HG03558 (cell line): ENCODE measurements around the gene KIAA0232.
"Not testable (repeated sequence)": the region's sequence is repeated elsewhere in the genome, so short reads cannot be mapped to it uniquely, and the experiment has no call there.

ENCODE experiments used
- ATAC-seq: cut with Tn5 transposase; IDR thresholded peaks from one replicate; pipeline ENCODE4 v1.9.1; 2021; ENCODE audit warnings: moderate number of reproducible peaks; ENCODE audit not compliant: unreplicated experiment; ENCODE audit errors: extremely low read depth

The KIAA0232 gene

DNA sequence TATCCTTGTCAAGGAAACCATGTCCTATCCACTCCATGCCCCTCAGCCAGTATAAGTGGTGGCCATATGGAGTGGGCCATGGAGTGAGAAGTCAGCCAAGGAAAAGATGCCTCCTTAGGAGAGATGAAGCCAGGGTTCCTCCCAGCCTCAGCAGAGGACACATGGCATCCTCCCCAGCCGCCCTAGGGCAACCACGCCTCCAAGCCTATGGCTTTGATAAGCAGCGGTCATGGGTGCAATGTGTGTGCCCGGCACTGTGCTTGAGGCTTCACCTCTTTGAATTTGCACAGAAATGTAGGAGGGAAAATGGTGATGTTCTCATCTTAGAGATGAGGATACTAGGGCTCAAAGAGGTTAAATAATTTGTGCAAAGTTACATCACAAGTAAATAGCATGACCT is 92.5 kb downstream of the KIAA0232 start:
- no peak for ATAC-seq

DNA sequence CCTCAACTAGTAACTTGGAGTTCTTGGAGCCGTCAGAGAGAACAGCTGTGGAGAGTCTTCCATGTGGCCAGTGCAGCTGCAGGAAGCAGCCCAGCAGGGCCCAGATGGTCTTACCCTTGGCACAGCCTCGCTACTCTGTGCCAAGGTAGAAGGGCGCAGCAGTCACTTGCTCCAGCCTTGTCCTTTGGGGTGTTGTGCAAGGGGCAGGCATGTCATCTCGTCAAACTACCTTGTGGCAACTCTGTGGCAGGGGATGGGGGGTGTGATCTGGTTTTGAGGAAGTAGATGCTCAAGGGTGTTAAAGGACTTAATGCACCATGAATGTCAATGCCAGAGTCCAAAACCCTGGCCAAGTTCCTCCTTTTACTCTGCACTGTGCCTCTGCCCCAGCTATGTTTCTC is 92.9 kb downstream of the KIAA0232 start:
- ATAC-seq: no peak

DNA sequence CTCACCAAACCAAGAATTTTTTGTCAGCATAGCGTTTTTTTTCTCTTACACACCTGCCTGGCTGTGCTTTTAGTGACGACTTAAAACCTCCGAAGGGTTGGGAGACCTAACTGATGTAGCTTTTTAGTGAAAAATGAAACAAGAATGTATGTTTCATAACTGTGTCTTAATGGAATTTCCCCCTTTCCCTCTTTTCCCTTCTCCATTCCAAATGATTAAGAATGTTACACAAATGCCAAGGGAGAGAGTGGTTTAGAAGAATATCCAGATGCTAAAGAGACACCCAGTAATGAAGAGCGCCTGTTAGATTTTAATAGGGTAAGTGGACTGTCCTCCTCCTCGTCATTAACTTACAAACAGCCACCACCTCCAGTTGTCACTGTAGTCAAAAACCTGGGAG is 93.9 kb downstream of the KIAA0232 start:
- no peak for ATAC-seq

DNA sequence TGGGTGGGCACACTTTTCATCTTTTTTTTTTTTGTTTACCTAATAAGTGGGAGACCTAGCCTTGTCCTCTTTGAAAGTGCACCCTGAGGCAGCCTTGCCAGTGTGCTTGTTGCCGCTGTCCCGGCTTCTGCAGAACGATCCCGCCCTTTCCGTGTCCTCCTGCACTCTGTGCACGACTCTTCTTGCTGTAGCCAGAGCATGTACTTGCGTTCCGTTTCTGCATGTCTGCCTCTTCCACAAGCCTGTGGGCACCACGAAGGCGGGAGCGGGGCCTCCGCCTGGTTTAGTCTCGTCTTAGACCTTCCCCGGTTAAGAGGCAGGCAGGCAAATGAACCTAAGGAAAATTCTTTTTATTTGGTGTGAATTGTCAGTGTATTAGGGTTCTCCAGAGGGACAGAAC is 94.5 kb downstream of the KIAA0232 start:
- no peak for ATAC-seq

DNA sequence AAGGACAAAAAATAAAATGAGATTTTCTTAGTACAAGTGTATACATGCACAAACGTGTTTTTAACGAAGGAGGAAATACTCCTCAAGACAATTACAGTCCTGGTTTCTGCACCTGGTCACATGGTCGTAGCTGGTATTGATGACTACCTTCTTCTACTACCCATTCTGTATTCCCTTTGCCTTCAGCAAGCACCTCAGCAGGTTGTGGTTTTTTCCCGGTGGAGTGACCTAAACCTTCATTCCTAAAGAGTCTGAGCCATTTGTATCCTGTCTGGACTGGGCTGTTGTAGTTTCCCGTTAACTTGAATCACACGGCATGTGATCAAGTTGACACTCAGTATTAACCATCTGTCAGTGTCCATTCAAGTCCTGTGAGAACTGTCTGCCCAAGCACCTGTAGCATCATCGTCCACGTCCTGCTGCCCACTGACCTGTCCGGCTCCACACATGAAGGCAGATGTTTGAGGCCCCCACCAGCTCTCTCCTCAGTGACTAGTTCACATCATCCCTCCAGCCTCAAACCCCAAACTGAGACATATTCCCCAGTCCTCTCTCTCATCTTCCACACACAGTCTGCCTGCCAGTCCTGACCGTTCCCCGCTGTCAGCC is 96.0 kb downstream of the KIAA0232 start:
- no peak for ATAC-seq

DNA sequence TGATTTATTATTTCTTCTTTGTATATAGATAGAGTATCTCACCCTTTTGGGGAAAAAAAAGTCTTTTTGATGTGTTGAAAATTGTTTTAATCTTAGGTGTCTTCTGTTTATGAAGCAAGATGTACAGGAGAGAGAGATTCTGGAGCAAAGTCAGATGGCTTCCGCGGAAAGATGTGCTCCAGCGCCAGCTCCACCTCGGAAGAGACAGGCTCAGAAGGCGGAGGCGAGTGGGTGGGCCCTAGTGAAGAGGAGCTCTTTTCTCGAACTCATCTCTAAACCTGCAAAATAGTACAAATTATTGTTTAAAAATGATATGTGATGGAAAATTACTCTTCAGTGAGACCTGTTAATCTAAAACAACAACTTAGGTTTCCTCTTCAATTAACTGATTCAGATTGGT is 98.2 kb downstream of the KIAA0232 start:
- no peak for ATAC-seq

DNA sequence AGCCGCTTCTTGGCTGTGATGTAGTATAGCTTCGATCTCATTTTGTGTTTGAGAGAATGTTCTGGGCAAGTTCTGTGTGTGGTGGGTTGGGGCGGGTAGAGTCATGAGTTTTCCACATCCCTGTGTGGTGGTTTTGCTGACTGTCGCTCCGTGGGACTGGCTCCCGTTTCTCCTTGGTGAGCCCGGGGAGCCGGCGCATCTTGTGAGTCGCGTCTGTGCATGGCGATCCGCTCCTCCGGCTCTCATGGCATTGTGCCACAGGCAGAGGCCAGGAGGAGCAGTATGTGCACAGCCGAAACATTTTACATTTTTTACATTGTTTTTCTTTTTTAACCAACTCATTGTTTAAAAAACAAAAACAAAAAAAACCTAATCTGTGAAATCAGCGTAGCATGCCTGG is 99.4 kb downstream of the KIAA0232 start:
- ATAC-seq: no peak

DNA sequence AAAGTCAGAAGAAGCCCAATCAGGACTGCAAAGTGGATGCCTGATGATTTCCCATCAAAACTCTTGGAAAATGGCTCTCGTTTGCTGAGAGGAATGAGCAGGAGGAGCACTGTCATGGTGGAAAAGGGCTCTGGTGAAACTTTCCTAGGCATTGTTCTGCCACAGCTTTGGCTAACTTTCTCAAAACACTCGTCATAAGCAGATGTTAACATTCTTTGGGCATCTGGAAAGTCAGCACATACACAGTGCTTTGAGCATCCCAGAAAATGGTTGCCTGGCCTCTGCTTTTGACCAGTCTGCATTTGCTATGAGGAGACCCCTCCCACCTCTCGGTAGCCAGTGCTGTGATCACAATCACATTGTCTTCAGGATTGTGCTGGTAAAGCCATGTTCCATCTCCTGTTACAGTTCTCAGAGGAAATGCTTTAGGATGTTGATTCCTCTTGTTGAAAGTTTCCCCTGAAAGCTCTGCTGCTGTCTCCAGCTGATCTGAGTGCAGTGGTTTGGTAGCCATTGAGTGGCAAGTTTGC is 101.9 kb downstream of the KIAA0232 start:
- ATAC-seq: no peak

DNA sequence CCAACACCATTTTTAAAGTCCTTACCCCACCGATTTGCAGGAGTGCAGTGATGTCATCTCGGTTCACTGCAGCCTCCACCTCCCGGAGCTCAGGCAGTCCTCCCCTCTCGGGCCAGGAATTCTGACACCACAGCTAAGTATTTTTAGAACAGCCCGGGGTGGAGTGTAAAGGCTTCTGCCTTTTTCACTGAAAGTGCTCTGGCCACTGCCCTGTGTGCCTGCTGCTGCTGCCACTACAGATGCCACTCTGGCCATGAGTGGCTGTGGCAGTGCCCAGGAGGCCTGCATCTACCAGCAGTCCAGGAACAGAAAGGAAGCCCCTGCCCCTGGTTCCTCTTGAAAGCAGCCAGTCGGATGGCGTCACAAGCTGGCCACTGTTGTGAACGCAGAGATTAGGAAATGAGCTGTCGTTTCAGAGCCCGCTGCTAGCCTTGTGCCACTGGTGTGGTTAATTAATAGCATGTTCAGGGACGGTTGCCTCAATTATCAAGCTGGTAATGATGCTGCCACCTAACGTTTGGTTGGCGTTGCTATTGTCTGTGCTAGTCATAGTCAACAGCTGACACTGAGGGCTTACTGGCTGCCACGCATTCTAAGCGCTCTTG is 103.5 kb downstream of the KIAA0232 start:
- ATAC-seq: no peak

DNA sequence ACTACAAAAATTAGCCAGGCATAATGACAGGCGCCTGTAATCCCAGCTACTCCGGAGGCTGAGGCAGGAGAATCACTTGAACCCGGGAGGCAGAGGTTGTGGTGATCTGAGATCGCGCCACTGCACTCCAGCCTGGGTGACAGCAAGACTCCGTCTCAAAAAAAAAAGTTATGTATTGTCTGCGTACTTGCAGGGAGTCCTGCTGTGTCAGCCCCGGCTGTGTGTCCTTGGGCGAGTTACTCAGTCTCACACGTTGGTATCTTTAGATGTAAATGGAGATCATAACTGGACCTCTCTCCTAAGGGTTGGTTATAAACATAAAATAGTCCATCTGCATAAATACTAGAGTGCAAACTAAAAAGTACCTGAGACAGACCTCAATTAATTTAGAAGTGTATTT is 104.4 kb downstream of the KIAA0232 start:
- ATAC-seq: no peak

DNA sequence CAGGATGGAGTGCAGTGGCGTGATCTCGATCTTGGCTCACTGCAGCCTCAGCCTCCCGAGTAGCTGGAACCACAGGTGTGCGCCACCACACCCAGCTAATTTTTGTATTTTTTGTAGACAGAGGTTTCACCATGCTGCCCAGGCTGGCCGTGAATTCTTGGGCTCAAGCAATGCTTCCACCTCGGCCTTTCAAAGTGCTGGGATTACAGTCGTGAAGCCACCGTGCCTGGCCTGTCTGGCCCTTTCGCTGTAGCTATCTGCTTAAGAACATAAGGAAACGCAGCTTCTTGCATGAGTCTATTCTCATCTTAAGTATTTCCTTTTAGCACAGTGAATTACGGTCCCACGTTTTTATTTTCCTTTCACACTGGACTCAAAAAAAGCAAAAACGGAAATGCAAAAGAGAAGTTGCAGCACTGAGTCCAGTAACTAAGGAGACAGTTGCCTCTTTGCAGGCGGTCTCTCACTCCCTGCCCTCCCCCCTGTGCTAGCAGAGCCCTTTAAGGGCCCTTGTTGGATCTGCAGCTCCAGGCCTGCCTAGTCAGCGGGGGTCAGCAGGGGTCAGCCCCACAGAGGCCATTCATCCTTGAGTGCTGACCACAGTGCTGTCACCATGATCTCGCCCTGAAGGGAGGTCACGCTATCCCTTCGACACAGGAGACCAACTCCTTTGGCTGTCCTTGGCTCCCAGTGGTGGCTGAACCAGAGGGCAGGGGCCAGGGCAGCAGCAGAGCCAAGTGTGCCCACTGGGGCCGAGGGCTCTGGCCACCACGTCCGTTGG is 105.3 kb downstream of the KIAA0232 start:
- no peak for ATAC-seq

DNA sequence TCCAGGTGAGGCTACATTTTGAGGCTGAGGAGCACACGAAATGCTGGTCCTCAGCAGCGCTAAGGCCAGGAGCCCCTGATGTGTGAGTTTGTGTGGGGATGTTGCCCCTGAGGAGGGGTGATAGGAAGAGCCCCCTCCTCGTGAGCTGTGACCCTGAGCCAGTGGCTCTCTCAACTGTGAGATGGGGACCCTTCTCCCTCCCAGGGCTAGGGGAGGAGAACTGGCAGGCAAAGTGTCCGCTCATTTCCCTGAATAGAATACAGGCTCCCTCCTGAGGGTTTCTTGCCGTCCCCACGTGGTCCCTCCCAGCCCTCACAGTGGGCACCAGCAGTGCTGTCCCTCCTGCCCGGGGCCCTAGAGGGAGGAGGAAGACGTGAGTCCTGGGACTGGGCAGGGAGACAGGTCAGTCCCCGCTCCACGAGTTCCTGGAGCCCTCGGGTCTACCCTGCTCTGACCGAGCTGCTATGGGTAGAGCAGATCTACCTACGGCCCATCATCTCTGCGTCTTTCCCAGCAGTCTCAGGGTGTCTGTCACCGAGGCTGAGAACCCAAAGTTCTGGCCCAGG is 106.1 kb downstream of the KIAA0232 start:
- no peak for ATAC-seq

DNA sequence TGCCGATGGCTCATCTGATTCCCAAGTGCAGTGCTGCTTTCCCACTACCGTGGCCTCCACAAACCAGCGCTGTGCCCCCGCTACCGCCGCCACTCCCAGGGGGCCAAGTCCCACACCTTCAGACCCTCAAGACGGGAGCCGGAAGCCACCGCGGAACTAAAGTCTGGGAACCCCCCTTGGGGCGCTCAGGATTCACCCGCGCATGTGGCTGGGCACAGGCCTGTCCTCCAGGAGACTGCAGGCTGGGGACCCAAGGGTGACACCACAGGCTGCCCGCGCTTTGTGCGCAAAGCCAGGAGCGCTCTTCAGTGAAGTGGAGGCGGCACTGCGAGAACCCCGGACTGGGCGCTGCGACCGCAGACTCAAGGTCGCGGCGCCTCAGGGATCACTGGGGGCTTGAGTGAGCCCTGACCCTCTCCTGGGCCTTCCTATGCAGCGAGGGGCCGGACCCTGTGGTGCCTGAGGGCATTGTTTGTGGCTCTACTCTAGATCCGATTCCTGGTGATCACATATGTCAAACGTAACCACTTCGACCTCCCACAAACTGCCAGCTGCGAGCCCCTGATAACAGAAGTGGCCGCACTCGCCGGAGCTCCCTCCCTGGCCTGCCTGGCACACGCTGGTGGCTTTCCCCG is 106.7 kb downstream of the KIAA0232 start:
- no peak for ATAC-seq

DNA sequence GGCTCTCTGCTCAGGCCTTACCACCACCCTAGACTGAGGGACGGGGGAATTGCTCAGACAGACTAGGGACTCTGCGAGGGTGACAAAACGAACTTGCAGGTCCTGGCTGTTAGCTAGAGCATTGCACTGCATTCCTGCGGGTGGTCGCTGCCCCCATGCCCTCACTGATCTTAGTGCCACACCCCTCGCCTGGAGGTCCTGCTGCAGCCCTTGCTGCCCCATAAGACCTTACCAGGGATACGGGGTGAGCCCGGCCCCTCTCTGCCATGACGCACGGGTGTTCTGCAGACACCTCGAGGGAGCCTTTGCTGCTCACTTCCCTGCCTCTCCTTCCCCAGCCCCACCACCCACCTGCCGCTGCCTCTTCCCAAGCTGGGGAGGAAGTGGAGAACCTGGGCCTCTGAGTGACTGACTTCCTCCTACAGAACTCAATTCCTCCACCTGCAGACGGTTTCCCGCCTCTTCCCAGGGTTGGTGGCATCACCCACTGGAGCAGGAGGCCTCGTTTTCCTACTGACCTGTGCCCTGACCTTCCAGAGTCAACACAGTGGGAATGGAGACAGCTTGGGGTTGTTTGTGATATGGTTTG is 107.3 kb downstream of the KIAA0232 start:
- ATAC-seq: no peak

DNA sequence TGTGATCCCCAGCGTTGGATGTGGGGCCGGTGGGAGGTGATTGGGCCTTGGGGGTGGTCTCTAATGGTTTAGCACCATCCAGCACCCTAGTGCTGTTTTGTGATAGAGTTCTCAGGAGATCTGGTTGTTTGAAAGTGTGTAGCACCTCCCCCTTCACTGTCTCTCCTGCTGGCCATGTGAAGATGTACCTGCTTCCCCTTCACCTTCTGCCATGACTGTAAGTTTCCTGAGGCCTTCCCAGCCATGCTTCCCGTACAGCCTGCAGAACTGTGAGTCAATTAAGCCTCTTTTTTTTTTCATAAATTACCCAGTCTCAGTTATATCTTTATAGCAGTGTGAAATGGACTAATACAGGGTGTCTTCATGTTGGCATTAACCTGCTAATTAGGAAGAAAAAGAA is 107.8 kb downstream of the KIAA0232 start:
- no peak for ATAC-seq

DNA sequence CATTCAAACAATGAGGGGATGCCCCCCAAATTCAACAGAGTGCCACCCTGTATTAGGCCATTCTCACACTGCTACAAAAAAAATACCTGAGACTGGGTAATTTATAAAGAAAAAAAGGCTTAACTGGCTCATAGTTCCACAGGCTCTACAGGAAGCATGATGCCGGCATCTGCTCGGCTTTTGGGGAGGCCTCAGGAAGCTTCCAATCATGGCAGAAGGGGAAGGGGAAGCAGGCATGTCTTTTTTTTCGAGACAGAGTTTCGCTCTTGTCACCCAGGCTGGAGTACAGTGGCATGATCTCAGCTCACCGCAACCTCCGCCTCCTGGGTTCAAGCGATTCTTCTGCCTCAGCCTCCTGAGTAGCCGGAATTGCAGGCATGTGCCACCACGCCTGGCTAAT is 108.4 kb downstream of the KIAA0232 start:
- not testable (repeated sequence) for ATAC-seq

DNA sequence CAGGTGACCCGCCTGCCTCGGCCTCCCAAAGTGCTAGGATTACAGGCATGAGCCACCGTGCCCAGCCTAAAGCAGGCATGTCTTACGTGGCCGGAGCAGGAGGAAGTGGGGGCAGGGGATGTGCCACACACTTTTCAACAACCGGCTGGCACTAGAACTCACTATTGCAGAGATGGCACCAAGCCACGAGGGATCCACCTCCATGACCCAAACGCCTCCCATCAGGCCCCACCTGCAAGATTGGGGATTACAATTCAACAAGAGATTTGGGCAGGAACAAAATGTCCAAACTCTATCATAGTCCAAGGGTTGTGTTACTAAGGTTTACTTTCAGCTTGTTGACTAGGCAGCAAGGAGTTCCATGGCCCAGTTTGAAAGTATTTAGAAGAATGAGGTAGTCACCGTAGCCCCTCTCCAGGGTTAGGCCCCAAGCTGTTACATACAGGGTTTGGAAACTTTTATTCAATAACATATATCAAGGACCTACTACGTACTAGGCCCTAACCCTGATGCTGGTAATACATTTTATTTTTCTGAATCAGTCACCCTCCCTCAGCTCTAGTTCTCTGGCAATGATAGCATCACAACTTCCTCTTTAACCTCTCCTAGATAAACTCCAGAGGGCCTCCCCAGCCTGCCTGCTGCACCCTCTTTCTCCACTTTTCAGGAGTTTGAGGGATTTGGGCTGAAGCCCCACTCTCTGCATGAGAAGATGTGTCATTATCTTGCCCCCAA is 109.1 kb downstream of the KIAA0232 start:
- no peak for ATAC-seq

DNA sequence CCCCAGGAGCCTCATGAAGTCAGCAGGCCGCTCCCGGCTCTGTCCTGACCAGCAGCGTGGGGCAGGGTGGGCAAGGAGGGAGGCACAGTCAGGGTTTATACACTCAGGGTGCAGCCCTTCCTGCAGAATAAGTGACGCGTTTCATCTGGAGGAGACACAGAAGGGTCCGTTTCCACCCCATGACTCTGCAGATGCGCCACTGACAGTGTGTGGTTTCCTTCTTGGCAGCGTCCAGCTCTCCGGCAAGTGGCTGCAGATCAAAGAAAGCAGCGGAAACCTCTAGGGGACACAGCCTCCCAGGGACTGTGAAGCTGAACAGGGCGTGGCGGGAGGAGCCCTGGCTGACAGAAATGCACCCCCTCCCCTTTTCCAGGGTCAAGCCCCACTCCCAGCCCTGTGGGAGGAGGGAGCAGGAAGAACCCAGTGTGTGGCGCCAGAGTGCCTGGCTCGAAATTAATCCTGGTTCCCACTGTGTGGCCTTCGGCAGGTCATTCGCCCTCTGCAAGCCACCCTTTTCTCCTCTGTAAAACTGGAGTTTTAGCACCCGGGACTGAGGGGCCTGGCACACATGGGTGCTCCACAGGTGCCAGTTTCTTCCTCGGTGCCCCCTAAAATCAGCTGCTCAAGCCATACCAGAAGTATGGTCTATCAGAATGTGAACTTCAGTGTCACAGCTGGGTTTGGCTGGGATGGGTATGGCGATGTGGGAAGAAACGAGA is 109.8 kb downstream of the KIAA0232 start:
- no peak for ATAC-seq

DNA sequence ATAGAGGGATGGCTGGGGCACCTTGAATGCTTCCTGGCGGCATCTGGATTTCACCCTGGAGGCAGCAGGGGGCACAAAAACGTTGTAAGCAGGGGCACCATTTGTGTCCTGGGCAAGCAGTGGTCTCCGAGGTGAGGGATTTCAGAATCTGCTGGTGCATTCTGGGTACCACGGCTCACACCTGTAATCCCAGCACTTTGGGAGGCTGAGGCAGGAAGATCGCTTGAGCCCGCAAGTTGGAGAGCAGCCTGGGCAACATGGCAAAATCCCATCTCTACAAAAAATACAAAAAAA is 110.3 kb downstream of the KIAA0232 start:
- ATAC-seq: no peak
